ENCODE data around the gene PRR14.
"Not testable (repeated sequence)": the region's sequence is repeated elsewhere in the genome, so short reads cannot be mapped to it uniquely, and the experiment has no call there.

The PRR14 gene

GRCh38 chr16:30628628-30629540, 21.9 kb upstream of the PRR14 start:
- H3K27ac ChIP-seq (replicated peaks): no peak overlapping the region
- peak; percentile 65 to 89 for DNase-seq (ENCODE audit: low read depth in 1 of 2, low spot score in 1 of 2)
- TF ChIP-seq GABPA (IDR thresholded peaks at IDR 0.05; ENCODE audit: low read depth) (no peak), POLR2AphosphoS5 (IDR thresholded peaks at IDR 0.05; ENCODE audit: low read depth) (no peak), CTCF (IDR thresholded peaks at IDR 0.05; ENCODE audit: insufficient read depth, low read length) (peak; percentile 95), REST (IDR thresholded peaks at IDR 0.05; ENCODE audit: insufficient replicate concordance, low read depth) (no peak)
- H3K27me3 ChIP-seq (ENCODE audit: insufficient read depth, poor library complexity, severe bottlenecking): no peaks in the 10 kb centered on the region
- H3K4me3 ChIP-seq (replicated peaks; ENCODE audit: insufficient read depth, low read length): peak overlapping the region; percentile 40

GRCh38 chr16:30632454-30632853, 18.3 kb upstream of the PRR14 start:
- H3K27ac ChIP-seq (replicated peaks); H3K4me3 ChIP-seq (replicated peaks; ENCODE audit: insufficient read depth, low read length); H3K27me3 ChIP-seq (ENCODE audit: insufficient read depth, poor library complexity, severe bottlenecking): not testable (repeated sequence)
- DNase-seq (ENCODE audit: low read depth in 1 of 2, low spot score in 1 of 2): peak in 1 of 2 experiments; percentile 27

- H3K27ac ChIP-seq (replicated peaks): peak overlapping the region; percentile 90
- peak overlapping the region; percentile 32 for H3K4me3 ChIP-seq (replicated peaks; ENCODE audit: insufficient read depth, low read length)
- no peak for TF ChIP-seq CTCF (IDR thresholded peaks at IDR 0.05; ENCODE audit: insufficient read depth, low read length)
- no peak for TF ChIP-seq REST (IDR thresholded peaks at IDR 0.05; ENCODE audit: insufficient replicate concordance, low read depth)
- TF ChIP-seq GABPA (IDR thresholded peaks at IDR 0.05; ENCODE audit: low read depth): no peak
- TF ChIP-seq SPI1 (IDR thresholded peaks at IDR 0.05; ENCODE audit: borderline replicate concordance, low read depth): no peak
- H3K27me3 ChIP-seq (ENCODE audit: insufficient read depth, poor library complexity, severe bottlenecking): no peaks in the 10 kb centered on the region
- no peak for DNase-seq (ENCODE audit: low read depth in 1 of 2, low spot score in 1 of 2)
Observed at GRCh38 chr16:30633526-30633925, 17.2 kb upstream of the PRR14 start.

GRCh38 chr16:30636599-30636998, 14.2 kb upstream of the PRR14 start:
- H3K27ac ChIP-seq (replicated peaks): no peak overlapping the region
- TF ChIP-seq GABPA (IDR thresholded peaks at IDR 0.05; ENCODE audit: low read depth): no peak
- no peak for TF ChIP-seq SPI1 (IDR thresholded peaks at IDR 0.05; ENCODE audit: borderline replicate concordance, low read depth)
- TF ChIP-seq REST (IDR thresholded peaks at IDR 0.05; ENCODE audit: insufficient replicate concordance, low read depth): no peak
- TF ChIP-seq CTCF (IDR thresholded peaks at IDR 0.05; ENCODE audit: insufficient read depth, low read length): no peak
- no peak for TF ChIP-seq POLR2AphosphoS5 (IDR thresholded peaks at IDR 0.05; ENCODE audit: low read depth)

GRCh38 chr16:30637139-30637538, 13.6 kb upstream of the PRR14 start:
- not testable (repeated sequence) for H3K27ac ChIP-seq (replicated peaks); H3K27me3 ChIP-seq (ENCODE audit: insufficient read depth, poor library complexity, severe bottlenecking); H3K4me3 ChIP-seq (replicated peaks; ENCODE audit: insufficient read depth, low read length); DNase-seq (ENCODE audit: low read depth in 1 of 2, low spot score in 1 of 2)

More at GRCh38 chr16:30636599-30636998, 14.2 kb upstream of the PRR14 start:
- Histone ChIP-seq H3K27me3 (ENCODE audit: insufficient read depth, poor library complexity, severe bottlenecking) (no peaks in the 10 kb centered on the region), H3K4me3 (replicated peaks; ENCODE audit: insufficient read depth, low read length) (no peak overlapping the region)
- no peak for DNase-seq (ENCODE audit: low read depth in 1 of 2, low spot score in 1 of 2)
